Measurements from ENCODE around the gene UBE2E3.

- TF ChIP-seq POLR2AphosphoS5 (IDR thresholded peaks at IDR 0.05) (no peak), CTCF (IDR thresholded peaks at IDR 0.05) (peak in 2 of 3 donors; percentile 37 to 80), POLR2A (IDR thresholded peaks at IDR 0.05) (no peak)
Measured at GRCh38 chr2:180980106-180980942, at the start of gene UBE2E3.
